ENCODE data around the gene SIPA1L3. TPM values are rescaled to one million over a fixed set of nuclear protein-coding genes. Genes with fewer than 3 reads are reported as not detected.

SIPA1L3 gene
- total RNA-seq, 1 experiment from 2014 or later = 66.3 TPM

DNA sequence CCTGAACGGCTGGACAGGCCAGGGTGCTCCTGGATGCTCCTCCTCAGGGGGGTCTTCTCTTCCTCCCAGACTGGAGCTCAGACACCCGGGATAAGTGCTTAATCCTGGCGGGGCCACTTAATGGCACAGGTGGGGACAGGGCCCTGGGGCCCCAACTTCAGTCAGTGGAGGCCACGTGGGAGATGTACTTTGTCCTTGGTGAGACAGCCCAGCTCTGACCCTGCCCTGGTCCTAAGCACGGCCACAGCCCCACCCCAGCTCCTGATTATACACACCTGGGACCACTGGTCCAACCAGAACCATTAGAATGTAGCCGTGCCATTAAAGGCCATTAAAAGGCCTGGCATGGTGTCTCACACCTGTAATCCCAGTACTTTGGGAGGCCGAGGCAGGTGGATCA is 341.4 kb downstream of the SIPA1L3 start:
- H3K9me3 ChIP-seq (ENCODE audit: control insufficient read depth, insufficient read depth, low read depth, low read length) = no peaks in the 10 kb centered on the region
- H3K36me3 ChIP-seq (ENCODE audit: control insufficient read depth, insufficient read depth, low read length) = 0 out of 2 replicates have a peak, but pooled peaks cover 2% of the 10 kb centered on the region
- ChIA-PET CTCF (no interaction called here), POLR2A (interaction anchor here (0.5 to 0.6 kb wide), 2 partner anchors 30 to 70 kb away, joined by 3 to 8 read pairs; no protein-coding TSS in a partner anchor)
- H3K27ac ChIP-seq (ENCODE audit: low read length) = peak overlapping the region; percentile 58
- DNase-seq (ENCODE audit: low read depth, low spot score) (no peak), ATAC-seq (no peak)
- peaks cover 55% of the 10 kb centered on the region for H3K4me1 ChIP-seq (ENCODE audit: control insufficient read depth, insufficient read depth, low read length)
- TF ChIP-seq TCF7L2 (IDR thresholded peaks at IDR 0.05; ENCODE audit: low read depth, low read length) = no peak
- TF ChIP-seq, protein P1, sequence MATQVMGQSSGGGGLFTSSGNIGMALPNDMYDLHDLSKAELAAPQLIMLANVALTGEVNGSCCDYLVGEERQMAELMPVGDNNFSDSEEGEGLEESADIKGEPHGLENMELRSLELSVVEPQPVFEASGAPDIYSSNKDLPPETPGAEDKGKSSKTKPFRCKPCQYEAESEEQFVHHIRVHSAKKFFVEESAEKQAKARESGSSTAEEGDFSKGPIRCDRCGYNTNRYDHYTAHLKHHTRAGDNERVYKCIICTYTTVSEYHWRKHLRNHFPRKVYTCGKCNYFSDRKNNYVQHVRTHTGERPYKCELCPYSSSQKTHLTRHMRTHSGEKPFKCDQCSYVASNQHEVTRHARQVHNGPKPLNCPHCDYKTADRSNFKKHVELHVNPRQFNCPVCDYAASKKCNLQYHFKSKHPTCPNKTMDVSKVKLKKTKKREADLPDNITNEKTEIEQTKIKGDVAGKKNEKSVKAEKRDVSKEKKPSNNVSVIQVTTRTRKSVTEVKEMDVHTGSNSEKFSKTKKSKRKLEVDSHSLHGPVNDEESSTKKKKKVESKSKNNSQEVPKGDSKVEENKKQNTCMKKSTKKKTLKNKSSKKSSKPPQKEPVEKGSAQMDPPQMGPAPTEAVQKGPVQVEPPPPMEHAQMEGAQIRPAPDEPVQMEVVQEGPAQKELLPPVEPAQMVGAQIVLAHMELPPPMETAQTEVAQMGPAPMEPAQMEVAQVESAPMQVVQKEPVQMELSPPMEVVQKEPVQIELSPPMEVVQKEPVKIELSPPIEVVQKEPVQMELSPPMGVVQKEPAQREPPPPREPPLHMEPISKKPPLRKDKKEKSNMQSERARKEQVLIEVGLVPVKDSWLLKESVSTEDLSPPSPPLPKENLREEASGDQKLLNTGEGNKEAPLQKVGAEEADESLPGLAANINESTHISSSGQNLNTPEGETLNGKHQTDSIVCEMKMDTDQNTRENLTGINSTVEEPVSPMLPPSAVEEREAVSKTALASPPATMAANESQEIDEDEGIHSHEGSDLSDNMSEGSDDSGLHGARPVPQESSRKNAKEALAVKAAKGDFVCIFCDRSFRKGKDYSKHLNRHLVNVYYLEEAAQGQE (IDR thresholded peaks at IDR 0.05; ENCODE audit: insufficient read depth in 1 of 2, low read depth in 2 of 2, low read length in 1 of 2) = no peak
- TF ChIP-seq, protein P2, sequence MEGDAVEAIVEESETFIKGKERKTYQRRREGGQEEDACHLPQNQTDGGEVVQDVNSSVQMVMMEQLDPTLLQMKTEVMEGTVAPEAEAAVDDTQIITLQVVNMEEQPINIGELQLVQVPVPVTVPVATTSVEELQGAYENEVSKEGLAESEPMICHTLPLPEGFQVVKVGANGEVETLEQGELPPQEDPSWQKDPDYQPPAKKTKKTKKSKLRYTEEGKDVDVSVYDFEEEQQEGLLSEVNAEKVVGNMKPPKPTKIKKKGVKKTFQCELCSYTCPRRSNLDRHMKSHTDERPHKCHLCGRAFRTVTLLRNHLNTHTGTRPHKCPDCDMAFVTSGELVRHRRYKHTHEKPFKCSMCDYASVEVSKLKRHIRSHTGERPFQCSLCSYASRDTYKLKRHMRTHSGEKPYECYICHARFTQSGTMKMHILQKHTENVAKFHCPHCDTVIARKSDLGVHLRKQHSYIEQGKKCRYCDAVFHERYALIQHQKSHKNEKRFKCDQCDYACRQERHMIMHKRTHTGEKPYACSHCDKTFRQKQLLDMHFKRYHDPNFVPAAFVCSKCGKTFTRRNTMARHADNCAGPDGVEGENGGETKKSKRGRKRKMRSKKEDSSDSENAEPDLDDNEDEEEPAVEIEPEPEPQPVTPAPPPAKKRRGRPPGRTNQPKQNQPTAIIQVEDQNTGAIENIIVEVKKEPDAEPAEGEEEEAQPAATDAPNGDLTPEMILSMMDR (IDR thresholded peaks at IDR 0.05) = no peak
- TF ChIP-seq SIN3A (IDR thresholded peaks at IDR 0.05; ENCODE audit: borderline replicate concordance, insufficient read depth, low read depth, low read length) = no peak
- TF ChIP-seq POLR2AphosphoS5 (IDR thresholded peaks at IDR 0.05; ENCODE audit: low read depth, low read length) = no peak
- in situ Hi-C loops (cut with HindIII; ENCODE audit: low pct_unique_long_range_greater_than_20kb, low sequenced_read_pairs) (no loop called here), intact Hi-C loops (cut with micrococcal nuclease; ENCODE audit: unreplicated experiment) (no loop called here)
- no peak overlapping the region for H3K4me3 ChIP-seq (ENCODE audit: low read depth in 2 of 2, low read length in 2 of 2)
- no peaks in the 10 kb centered on the region for H3K27me3 ChIP-seq (ENCODE audit: control insufficient read depth, insufficient read depth, low read length)
- BruUV-seq (replicated peaks) = no TSS peak

DNA sequence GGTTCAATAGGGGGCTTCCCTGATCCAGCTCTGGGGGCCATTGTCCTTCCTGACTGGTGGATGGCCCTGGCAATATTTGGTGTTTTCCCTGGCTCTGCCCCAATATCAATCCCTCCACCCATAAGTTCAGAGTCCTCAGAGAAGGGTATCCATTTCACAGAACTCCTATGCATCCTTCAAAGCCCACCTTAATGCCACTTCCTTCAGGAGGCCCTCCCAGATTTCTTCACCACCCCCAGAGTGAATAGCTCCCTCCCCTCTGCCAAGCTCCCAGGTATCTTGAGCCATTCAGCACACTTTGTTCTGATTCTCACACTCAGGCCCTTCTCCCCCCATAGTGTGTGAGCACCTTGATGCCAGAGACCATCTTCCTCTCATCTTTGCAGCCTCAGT is 343.4 kb downstream of the SIPA1L3 start:
- ChIA-PET POLR2A (no interaction called here), CTCF (no interaction called here)
- Histone ChIP-seq H3K4me3 (ENCODE audit: low read depth in 2 of 2, low read length in 2 of 2) (no peak overlapping the region), H3K27ac (ENCODE audit: low read length) (peak overlapping the region; percentile 90), H3K9me3 (ENCODE audit: control insufficient read depth, insufficient read depth, low read depth, low read length) (no peaks in the 10 kb centered on the region), H3K36me3 (ENCODE audit: control insufficient read depth, insufficient read depth, low read length) (0 out of 2 replicates have a peak, but pooled peaks cover 2% of the 10 kb centered on the region), H3K4me1 (ENCODE audit: control insufficient read depth, insufficient read depth, low read length) (peaks cover 62% of the 10 kb centered on the region), H3K27me3 (ENCODE audit: control insufficient read depth, insufficient read depth, low read length) (no peaks in the 10 kb centered on the region)
- TF ChIP-seq, protein P2 (IDR thresholded peaks at IDR 0.05) = no peak
- TF ChIP-seq, protein P1 (IDR thresholded peaks at IDR 0.05; ENCODE audit: insufficient read depth in 1 of 2, low read depth in 2 of 2, low read length in 1 of 2) = no peak
- TF ChIP-seq TCF7L2 (IDR thresholded peaks at IDR 0.05; ENCODE audit: low read depth, low read length) (no peak), POLR2AphosphoS5 (IDR thresholded peaks at IDR 0.05; ENCODE audit: low read depth, low read length) (no peak), SIN3A (IDR thresholded peaks at IDR 0.05; ENCODE audit: borderline replicate concordance, insufficient read depth, low read depth, low read length) (no peak)
- DNase-seq (ENCODE audit: low read depth, low spot score) = no peak
- ATAC-seq = no peak
- in situ Hi-C loops (cut with HindIII; ENCODE audit: low pct_unique_long_range_greater_than_20kb, low sequenced_read_pairs) = no loop called here
- intact Hi-C loops (cut with micrococcal nuclease; ENCODE audit: unreplicated experiment) = no loop called here
- BruUV-seq (replicated peaks) = no TSS peak

Data from Panc1 (cell line).